GM21515 (cell line): Measurements from ENCODE around the gene DPP4.
"Not testable (repeated sequence)": the region's sequence is repeated elsewhere in the genome, so short reads cannot be mapped to it uniquely, and the experiment has no call there.

Experiments
- ATAC-seq: cut with Tn5 transposase; IDR thresholded peaks from one replicate; pipeline ENCODE4 v1.9.1; 2021; ENCODE audit not compliant: unreplicated experiment

Gene DPP4

DNA sequence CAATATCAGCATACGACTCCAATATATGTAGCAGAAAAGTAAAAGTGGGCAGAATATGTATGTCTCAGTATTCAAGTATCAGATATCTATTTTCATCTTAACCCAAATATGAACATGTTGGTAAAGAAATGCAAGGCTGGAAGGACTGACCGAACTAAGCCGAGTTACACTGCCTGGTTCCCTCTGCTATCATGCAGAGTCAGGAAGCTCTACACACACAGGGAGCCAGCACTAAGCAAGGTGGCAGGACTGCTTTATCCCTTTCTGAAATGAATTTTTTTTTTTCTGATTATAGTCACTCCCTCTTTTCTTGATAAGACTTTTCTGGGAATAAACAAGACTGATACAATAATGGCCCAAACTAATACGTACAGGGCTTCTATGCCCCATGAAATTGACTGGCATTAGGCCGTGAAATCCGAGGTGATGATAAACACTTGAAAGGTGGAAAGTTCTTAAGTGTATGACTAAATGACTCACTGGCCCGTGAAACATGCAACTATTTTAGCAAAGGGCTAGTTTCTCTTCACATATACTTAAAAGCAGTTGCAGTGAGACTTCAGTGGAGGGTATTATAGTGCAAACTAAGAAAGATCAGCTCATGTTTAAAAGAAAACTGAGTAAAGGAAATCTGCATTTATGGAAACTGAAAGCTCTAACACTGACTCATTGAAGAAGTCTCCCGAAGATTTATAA lies 14.9 kb downstream of the DPP4 start:
- peak; percentile 69 for ATAC-seq

DNA sequence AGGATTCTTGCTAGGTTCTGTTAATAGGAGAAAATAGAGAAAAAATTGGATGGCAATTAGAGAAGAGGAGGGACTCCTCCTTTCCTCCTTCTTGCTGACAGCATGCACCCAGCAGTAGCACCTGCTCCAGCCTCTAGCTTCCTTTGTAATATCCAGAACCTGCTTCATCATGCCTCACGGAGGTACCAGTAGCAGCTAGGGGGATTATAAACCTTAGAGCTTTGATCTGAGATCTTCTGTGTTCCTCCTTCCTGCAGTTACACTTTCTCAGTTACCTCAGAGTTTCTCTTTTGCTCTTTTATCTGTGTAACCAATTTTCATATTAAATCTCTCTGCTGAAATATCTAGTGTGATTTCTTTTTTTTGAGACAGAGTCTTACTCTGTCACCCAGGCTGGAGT lies 16.6 kb downstream of the DPP4 start:
- ATAC-seq, result no peak

DNA sequence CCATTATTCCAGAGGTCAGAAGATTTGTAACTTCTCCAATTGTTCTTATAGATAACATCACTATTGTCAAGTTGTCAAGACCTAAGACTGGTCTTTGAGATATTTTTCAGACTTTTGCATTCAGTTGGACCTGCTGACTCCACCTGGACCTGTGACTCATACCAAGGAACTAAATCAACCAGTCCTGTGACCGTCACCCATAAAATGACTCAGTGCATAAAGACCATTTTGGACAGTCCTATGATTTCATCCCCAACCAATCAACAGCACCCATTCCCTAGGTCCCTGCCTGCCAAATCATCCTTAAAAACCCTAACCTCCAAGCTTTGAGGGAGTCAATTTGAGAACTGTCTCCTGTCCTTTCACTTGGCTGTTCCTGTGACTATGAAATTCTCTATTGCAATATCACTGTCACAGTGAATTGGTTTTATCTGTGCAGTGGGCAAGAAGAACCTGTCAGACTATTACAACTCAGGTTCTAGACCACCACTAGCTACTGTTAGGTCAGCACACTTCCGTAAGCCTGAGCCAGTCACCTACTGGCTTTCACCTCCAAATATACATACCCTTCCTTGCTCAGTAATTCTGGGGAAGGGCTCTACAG lies 17.1 kb downstream of the DPP4 start:
- ATAC-seq, result no peak

DNA sequence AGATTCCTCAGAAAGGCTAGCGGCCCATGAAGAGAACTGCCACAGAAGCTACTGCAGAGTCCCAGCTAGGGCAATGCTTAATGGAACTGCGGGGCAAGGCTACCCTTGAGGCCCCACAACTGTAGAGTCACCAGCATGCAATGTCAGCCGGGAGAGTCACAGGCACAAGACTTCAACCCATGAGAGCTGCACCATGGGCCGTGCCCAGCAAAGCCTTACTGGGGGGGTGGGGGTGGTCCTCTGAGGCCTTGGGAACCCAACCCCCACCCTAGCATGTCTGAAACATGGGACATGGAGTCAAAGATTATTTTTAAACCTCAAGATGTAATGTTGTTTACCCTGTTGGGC lies 20.2 kb downstream of the DPP4 start:
- ATAC-seq, result no peak

DNA sequence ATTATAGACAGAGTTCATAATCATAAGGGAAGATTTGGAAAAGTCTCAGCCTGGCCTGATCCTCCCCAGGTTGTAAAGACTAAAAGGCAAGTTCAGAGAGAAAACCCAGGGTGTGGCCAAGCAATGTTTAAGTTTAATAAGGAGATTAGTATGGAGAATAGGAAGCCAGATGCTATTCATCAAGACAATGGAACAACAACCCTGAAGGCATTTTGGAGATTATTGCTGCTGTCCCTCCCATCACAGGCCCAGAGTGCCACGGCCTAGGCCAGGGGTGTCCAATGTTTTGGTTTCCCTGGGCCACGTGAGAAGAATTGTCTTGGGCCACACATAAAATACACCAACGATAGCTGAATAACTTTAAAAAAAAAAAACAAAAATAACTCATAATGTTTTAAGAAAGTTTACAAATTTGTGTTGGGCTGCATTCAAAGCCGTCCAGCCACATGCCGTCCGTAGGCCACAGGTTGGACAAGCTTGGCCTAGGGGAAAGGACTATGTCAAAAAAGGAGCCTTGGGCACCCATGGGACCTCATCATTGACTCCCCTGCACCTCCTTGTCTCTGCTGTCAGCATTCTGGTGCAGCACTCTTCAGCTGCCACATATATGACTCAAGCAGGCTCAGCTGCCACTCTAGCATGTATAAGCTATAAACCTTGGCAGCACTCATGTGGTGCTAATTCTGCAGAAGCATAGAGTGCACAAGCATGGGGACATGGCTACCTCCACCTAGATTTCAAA lies 20.8 kb downstream of the DPP4 start:
- ATAC-seq, result no peak

DNA sequence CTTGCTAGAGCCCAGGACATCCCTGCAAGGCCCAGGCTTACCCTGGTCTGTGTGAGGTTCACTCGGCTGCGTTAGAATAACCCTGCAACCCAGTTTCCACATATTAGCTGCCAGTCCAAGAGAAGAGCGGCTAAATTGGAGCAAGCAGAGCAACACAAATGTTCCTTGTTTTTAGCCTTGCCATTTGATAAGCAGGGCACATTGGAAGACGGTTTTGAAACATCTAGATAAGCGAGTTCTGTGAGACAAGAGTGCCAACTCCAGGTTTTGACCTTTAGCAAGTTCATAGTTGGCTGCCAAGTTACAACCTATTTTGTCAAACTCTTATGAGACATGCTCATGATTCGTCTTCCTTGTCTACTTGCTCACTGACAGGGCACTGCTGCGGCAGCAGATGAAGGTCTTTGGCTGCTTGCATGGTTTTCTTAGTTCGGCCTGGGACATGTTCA lies 23.5 kb downstream of the DPP4 start:
- no peak for ATAC-seq

DNA sequence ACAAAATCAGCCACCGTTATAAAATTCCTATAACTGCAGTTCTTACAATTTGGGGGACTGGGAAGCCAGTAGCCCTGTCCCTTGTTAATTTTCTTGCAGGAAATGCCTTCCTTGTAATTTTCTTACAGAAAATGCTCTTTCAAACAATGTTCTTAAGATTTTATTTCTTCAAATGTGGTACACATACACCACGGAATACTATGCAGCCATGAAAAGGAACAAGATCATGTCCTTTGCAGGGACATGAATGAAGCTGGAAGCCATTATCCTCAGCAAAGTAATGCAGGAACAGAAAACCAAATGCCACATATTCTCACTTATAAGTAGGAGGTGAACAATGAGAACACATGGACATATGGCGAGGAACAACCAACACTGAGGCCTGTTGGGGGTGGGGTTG lies 24.9 kb downstream of the DPP4 start:
- not testable (repeated sequence) for ATAC-seq

DNA sequence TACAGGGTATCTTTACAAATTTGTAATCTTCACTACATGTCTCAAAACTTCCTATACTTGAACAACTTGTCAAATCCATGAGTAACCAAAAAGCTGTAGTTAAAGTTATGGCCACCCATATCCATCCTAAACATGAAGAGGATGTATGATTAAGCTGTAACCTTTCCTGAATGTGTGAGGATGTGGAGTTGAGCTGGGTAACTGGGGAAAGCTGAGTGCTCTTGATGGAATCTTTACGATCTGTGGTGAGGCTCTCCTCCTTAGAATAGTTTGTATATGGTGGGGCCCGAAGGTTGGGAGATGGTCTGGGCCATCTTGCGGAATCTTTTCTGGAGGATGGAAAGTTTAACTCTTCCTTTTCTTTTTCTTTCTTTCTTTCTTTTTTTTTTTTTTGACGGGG lies 29.4 kb downstream of the DPP4 start:
- no peak for ATAC-seq

DNA sequence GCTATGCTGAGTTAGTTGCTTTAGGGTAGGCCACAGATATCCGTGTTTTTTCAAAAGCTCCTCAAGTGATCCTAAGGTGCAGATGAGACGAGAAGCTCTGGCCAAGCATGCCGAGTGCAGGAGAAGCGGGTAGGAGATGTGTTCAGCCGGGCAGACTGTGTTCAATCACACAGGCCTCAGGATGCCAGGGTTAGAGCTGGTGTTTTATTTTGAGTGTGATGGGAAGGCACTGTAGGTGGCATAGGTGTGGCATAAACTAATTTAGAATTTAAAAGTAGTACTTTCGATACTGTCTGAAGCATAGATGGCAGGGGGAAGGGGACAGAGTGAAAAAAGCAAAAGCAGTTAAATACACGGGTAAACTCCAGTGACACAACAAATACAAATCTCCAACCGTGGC lies 30.9 kb downstream of the DPP4 start:
- no peak for ATAC-seq

DNA sequence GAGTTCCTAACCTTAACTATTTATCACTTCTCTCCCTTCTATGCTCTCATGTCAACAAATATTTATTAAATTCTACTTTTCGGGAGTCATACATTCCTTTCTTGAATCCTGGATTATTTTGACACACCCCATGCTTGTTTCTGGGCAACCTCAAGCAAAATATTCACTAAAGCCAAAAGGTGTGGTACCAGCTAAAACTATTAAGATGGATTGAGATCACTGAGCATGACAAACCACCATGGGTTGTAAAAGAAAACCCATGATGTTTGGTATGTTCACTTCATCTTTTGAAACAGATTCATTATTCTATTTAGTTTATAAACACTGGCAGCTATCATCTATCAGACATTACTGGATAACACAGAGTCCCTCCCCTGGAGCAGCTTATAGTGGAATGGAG lies 32.5 kb downstream of the DPP4 start:
- no peak for ATAC-seq

DNA sequence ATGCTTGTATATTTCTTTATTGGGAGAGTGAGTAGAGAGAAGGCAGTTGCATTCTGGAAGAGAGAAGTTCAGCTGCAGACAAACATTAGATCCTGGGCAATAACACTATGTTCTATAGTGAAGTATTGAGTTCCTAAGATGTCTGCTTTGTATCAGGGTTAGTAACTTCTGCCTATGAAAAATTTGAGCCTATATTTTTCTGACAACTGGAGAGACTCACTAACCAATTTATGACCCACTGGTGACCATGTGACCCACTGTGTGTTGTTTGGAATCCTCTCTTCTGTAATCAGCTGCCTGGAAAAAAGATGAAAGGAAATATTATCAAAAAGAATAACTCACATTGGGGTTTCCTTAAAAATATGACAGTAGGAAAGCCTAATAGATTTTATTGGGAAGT lies 35.3 kb downstream of the DPP4 start:
- no peak for ATAC-seq

DNA sequence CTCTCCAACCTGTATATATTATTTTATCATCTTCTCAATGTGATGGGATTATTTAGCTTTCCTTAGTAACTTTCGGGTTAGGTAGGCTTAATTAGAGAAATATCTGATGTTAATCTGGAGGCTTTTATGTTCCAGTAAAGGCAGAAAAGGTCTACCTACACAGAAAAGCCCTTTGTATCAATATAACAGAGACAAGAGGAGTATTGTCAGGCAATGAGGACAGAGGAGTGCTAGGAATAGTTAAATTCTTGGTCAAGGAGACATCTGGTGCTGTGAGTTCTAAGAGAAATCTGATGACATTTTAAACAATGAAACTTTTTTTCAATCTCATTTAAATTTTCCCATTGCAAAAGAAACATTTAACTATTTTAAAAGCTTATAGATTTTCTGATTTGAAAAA lies 36.1 kb downstream of the DPP4 start:
- ATAC-seq, result no peak

DNA sequence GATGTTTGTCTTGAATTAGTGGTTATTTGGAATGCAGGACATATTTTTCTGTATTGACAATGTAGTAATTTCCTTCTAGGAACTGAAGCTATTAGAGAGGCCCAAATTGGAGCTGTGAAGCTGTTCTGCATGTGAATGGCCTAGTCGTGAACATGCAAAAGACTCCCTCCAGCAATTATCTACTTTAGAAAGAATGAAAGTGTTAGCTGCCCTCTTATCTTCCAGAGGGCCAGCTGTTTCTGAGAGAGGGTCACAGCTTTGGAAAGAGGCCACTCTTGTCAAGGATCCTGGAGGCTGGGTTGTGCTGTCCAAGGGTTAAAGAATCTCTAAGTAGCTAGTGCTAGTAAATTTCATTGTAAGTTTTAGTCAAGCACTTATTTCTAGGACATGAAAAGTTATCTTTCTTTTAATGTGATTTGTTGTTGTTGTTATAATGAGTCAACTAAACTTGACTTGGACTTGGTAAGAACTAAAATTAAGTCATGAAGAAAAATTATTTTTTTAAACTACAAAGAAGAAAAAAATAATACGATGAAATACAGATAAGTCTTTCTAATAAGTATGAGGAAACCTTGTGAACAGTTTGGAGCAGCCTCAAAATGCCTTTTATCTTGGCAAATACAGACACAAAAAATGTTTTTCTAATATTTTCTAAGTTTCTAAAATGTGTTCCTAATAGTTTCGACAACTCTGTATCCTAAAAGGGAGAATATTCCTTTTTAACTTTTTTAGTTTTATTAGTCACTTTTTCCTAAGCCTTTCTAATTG lies 36.8 kb downstream of the DPP4 start:
- ATAC-seq, result no peak

DNA sequence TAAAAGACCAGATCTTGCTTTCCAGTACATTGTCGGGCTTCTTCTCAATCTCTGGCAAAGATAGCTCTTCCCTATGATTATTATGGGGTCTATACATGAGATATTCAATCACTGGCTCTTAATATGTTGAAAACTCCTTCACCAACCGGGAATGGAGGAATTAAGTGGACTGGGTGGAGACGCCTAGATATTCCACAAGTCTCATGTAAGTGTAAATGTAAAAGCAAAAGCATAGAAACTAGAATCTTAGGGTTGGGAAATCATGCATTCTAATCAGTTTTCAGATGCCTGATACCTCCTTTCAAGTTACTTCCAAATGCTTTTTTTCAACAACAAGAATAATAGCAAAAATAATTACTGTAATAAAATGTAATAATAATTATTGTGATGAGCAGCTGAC lies 38.0 kb downstream of the DPP4 start:
- no peak for ATAC-seq

DNA sequence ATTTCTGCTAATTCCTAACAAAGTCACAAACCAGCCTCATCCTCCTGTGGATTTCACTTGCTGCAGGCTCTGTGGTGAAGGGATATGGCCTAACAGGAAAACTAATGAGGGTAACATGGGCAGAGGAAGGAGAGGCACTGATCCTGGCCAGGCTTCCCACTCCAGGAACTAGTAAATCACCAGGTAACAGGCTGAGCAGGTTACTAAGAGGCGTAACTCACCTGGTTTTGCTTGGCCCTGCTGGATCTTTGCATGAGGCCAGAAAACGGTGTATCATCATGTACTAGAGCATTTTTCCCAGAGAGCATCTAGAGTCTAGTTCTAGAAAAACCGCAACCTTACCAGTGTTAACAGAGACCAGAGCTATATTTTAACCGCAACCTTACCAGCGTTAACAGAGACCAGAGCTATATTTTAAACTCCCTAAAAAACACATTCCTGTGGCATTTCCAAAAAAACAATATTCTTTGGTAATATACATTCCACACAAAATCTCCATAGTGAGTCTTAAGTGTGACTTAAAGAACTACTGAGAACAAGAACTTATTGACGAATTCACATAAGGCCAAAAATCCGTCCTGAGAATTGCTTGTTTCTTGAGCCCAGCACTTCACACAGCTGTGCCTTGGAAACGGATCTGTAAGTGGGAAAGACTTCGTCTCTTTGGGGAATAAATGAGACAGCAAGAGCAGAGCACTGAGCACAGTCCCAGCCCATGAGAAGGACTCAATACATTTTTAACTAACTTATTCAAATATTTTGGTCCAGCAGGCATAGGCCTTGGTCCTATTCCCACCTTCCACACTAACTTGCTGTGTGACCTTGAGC lies 43.4 kb downstream of the DPP4 start:
- ATAC-seq, result no peak

DNA sequence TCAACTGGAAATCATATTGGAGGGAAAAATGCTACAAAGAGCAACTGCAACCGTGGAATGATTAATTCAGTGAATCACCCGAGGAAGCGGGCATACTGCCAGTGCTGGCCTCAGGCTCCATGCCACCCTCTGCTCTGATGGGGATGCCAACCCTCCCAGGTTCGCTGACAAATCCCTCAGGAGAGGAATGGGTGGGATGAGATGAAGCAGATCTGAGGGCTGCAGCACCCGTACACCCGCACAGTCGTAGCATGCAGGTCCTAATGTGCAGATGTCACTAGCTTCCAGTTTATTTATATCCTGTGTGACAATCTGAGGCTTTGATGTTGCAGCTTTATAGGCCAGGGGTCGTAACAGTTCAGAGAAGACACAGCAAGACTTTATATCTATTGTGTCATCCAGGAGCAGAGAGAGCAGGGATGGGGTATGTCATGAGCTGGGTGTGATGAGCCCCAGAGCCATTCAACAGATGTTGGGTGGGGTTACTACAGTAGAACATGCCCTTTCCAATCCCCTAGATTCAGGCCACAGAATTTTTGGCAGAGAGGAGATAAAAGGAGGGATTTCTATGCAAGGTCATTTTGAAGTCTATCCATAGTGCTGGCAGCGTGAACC lies 44.6 kb downstream of the DPP4 start:
- no peak for ATAC-seq

DNA sequence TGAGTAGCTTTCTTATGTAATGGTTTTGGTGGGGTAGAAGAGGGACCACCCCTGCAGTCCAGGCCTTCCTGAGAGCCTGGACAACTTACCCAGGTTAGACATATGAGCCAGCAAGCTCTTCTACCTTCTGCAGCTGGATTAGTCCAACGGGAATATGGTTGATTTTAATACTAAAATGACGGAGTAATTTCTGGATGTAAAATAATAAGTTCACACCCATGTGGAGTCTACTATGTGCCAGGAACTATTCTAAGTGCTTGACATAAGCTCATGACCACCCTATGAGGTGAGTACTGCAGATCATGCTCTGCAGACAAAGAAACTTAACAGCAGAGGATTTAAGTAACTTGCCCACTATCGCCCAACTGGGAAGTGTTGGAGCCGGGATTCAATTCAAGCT lies 45.5 kb downstream of the DPP4 start:
- ATAC-seq, result no peak

DNA sequence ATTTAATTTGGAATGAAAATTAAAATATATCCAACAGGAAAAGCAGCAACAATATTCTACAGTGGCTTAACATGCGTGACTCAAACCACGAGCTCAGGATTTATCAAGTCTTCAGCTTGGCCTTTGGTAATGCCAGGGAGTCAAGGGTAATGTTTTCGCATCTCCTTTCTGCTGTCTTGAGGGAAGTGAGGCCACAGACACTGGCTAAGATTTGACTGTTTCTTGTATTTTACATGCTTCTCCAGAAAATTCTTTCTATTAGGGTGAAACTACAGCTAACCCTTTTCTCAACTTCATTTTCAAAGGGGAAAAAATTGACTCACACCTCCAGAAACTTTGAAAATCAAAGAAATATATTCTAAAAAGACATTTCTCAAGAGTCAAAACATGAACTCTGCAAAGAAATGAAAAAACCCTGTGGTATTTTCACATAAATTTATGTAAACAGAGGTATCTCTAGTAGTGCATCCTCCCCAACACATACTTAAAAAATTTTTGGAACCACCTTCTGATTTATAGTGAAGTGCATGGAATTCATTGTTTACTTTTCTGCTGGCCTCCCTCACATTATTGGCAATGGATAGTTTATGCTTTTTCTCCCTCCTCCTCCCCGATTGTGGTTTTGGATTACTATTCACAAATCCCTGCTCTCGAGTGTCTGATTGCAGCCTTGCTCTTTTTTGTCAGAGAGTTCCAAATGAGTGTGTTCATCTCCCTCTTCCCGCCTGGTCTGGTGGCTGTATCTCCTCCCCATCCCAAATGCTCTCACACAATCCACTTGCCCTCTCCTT lies 48.7 kb downstream of the DPP4 start:
- no peak for ATAC-seq

DNA sequence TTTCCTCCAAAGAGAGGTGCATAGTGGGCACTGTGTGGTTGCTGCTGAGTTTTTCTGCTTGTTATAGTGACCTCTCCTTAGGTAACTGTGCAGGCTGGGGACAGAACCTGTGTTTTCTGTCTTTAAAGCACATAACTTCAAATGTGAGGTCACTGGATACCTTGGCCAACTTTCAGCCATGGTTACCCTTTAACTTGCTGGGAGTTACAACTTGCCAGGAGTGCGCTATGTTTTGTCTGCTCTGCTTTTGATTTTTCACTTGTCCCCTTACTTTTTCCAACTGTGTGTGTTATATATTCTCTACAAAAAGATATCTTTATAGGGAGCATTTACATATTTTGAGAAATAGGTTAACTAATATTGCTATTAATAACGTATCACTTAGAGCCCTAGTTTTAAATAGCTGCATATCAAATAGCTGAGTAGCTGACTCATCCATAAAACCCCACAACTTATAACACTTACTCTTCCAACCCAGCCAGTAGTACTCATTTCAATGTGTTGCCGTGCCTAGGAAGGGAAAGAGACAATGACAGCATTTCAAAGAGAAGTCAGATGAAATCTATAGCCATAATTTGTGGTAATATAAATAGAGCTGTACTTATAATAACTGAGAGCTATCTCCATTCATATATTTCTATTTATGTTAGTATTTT lies 51.6 kb downstream of the DPP4 start:
- no peak for ATAC-seq
